Mucosa of descending colon (tissue), 3 donors: Measurements from ENCODE around the gene APBB1. TPM values are rescaled to one million over a fixed set of nuclear protein-coding genes. Genes with fewer than 3 reads are reported as not detected.

Experiments used
- ATAC-seq: fragments of 200-7000 bp; cut with Tn5 transposase; one replicate; pipeline ENCODE4 v1.9.1; 2020; ENCODE audit warnings: mild to moderate bottlenecking, moderate library complexity
- DNase-seq, 3 donors: peaks; one replicate each; pipeline ENCODE4 v3.0.0-alpha.2; 2020
- H3K36me3 ChIP-seq: fragments of 200-600 bp; one replicate; pipeline ENCODE4 v1.8.0; 2021; ENCODE audit warnings: low read depth, mild to moderate bottlenecking
- H3K4me1 ChIP-seq: fragments of 200-600 bp; one replicate; pipeline ENCODE4 v1.8.0; 2021; ENCODE audit warnings: low read depth, mild to moderate bottlenecking
- H3K4me3 ChIP-seq: fragments of 200-600 bp; one replicate; pipeline ENCODE4 v1.8.0; 2021; ENCODE audit warnings: mild to moderate bottlenecking
- H3K9me3 ChIP-seq: fragments of 200-600 bp; one replicate; pipeline ENCODE4 v1.8.0; 2021; ENCODE audit warnings: mild to moderate bottlenecking
- CTCF ChIP-seq: fragments of 200-600 bp; IDR thresholded peaks from one replicate; pipeline ENCODE4 v1.8.0; 2022; ENCODE audit warnings: antibody characterized with exemption, mild to moderate bottlenecking
- intact Hi-C, 2 donors: fragments of 100-400 bp; cut with DNase I in 1 of 2; cut with micrococcal nuclease in 1 of 2; formaldehyde crosslinking; loops; one replicate each; pipeline versions ENCODE4 v1.11.0 to v1.11.1; 2022; cut with DNase I, micrococcal nuclease
- total RNA-seq, 3 donors: library from RNA; stranded (reverse); fragmentation: NEBNext Ultra II Directional in 2 of 3; extraction: Animal tissue kit (Norgen Biotek cat#: 25700) in 2 of 3; gene quantifications; one replicate each; pipeline versions ENCODE4 v1.2.1 to v1.2.4, GENCODE V29; 2021 to 2023
- donor health status: DM: no; HTN: no; CAD: no; lungs with moderate emphysema.
- donor health status: DM: no; HTN: no; CAD: no.
- donor health status: DM: no; HTN: yes; CAD: no.

APBB1 gene
- total RNA-seq, 3 donors from 2014 or later = 5.2 to 64.7 (median 8.3) TPM

- Histone ChIP-seq H3K4me3 (no peak overlapping the region), H3K9me3 (no peaks in the 10 kb centered on the region), H3K36me3 (no peaks in the 10 kb centered on the region), H3K4me1 (peaks cover 4% of the 10 kb centered on the region)
- ATAC-seq (no peak), DNase-seq (no peak)
- TF ChIP-seq CTCF = no peak
- intact Hi-C loops = no loop called here
These were observed 8.0 kb downstream of the APBB1 start for GRCh38 chr11:6410695-6411430.

GRCh38 chr11:6406370-6406769 lies 12.5 kb downstream of the APBB1 start:
- DNase-seq (no peak), ATAC-seq (no peak)
- Histone ChIP-seq H3K36me3 (no peaks in the 10 kb centered on the region), H3K4me3 (no peak overlapping the region), H3K9me3 (no peaks in the 10 kb centered on the region), H3K4me1 (peaks cover 4% of the 10 kb centered on the region)
- intact Hi-C loops = no loop called here
- no peak for TF ChIP-seq CTCF

- peaks cover 4% of the 10 kb centered on the region for H3K4me1 ChIP-seq
- intact Hi-C loops = no loop called here
- TF ChIP-seq CTCF = no peak
- H3K36me3 ChIP-seq = no peaks in the 10 kb centered on the region
- H3K9me3 ChIP-seq = no peaks in the 10 kb centered on the region
- no peak for DNase-seq
- no peak overlapping the region for H3K4me3 ChIP-seq
- no peak for ATAC-seq
These were observed 13.0 kb downstream of the APBB1 start for GRCh38 chr11:6405846-6406245.

GRCh38 chr11:6405052-6405667 lies 13.7 kb downstream of the APBB1 start:
- DNase-seq = no peak
- Histone ChIP-seq H3K4me1 (peaks cover 4% of the 10 kb centered on the region), H3K36me3 (no peaks in the 10 kb centered on the region), H3K4me3 (no peak overlapping the region), H3K9me3 (no peaks in the 10 kb centered on the region)
- no peak for ATAC-seq
- no peak for TF ChIP-seq CTCF
- intact Hi-C loops = no loop called here

GRCh38 chr11:6404342-6405051 lies 14.4 kb downstream of the APBB1 start:
- TF ChIP-seq CTCF = no peak
- intact Hi-C loops = no loop called here
- peaks cover 4% of the 10 kb centered on the region for H3K4me1 ChIP-seq
- ATAC-seq (peak; percentile 49), DNase-seq (no peak)
- H3K36me3 ChIP-seq = no peaks in the 10 kb centered on the region
- H3K4me3 ChIP-seq = no peak overlapping the region
- H3K9me3 ChIP-seq = no peaks in the 10 kb centered on the region
